MM.1S (cell line): ENCODE measurements around the gene SRC.

Experiments
- DNase-seq: peaks from one replicate; pipeline ENCODE4 v3.0.0-alpha.2; 2015
- H2AFZ ChIP-seq: fragments of 300-600 bp; sonication (generic); 2 replicates; pipeline ENCODE4 v1.6.0; 2016; ENCODE audit warnings: antibody characterized with exemption, low read length
- H3F3A ChIP-seq: fragments of 300-600 bp; sonication (generic); 2 replicates; pipeline ENCODE4 v1.6.1; 2016; ENCODE audit warnings: mild to moderate bottlenecking, antibody characterized with exemption, low read length, moderate library complexity, mixed read lengths; ENCODE audit not compliant: insufficient read depth
- H3K27ac ChIP-seq: fragments of 300-600 bp; sonication (generic); 2 replicates; pipeline ENCODE4 v1.5.1; 2016; ENCODE audit warnings: mild to moderate bottlenecking, low read length
- H3K27me3 ChIP-seq: fragments of 300-600 bp; sonication (generic); replicated peaks from 2 replicates; pipeline ENCODE4 v1.6.0; 2016; ENCODE audit warnings: low read length; ENCODE audit not compliant: insufficient read depth
- H3K36me3 ChIP-seq: fragments of 300-600 bp; sonication (generic); replicated peaks from 2 replicates; pipeline ENCODE4 v1.6.1; 2016; ENCODE audit warnings: mild to moderate bottlenecking, low read length, mixed read lengths; ENCODE audit not compliant: insufficient read depth
- H3K4me1 ChIP-seq: fragments of 300-600 bp; sonication (generic); 2 replicates; pipeline ENCODE4 v1.6.1; 2016; ENCODE audit warnings: low read length, mixed read lengths
- H3K4me2 ChIP-seq: fragments of 300-600 bp; sonication (generic); 2 replicates; pipeline ENCODE4 v1.6.0; 2016; ENCODE audit warnings: low read depth, low read length
- H3K4me3 ChIP-seq: fragments of 300-600 bp; sonication (generic); 2 replicates; pipeline ENCODE4 v1.5.1; 2016; ENCODE audit warnings: low read length, mixed read lengths
- H3K79me2 ChIP-seq: fragments of 300-600 bp; sonication (generic); 2 replicates; pipeline ENCODE4 v1.6.1; 2016; ENCODE audit warnings: mixed run types, low read length, mixed read lengths
- H3K9ac ChIP-seq: fragments of 300-600 bp; sonication (generic); 2 replicates; pipeline ENCODE4 v1.6.1; 2016; ENCODE audit warnings: low read length, mixed read lengths
- H3K9me2 ChIP-seq: fragments of 300-600 bp; sonication (generic); replicated peaks from 2 replicates; pipeline ENCODE4 v1.6.1; 2016; ENCODE audit warnings: mild to moderate bottlenecking, low read length, mixed read lengths; ENCODE audit not compliant: insufficient read depth
- H3K9me3 ChIP-seq: fragments of 300-600 bp; sonication (generic); replicated peaks from 2 replicates; pipeline ENCODE4 v1.6.1; 2016; ENCODE audit warnings: mild to moderate bottlenecking, low read length, mixed read lengths; ENCODE audit not compliant: insufficient read depth
- H4K20me1 ChIP-seq: fragments of 300-600 bp; sonication (generic); 2 replicates; pipeline ENCODE4 v1.6.1; 2016; ENCODE audit warnings: mild to moderate bottlenecking, low read length, moderate library complexity, mixed read lengths; ENCODE audit not compliant: insufficient read depth
- CTCF ChIP-seq: fragments of 300-600 bp; sonication (generic); IDR thresholded peaks from 2 replicates; pipeline ENCODE4 v1.5.1; 2016; ENCODE audit warnings: antibody characterized with exemption, low read length, mixed read lengths
- EZH2 ChIP-seq: fragments of 300-600 bp; sonication (generic); optimal IDR thresholded peaks from 2 replicates; pipeline ENCODE3; 2017; ENCODE audit warnings: low read depth, mild to moderate bottlenecking, antibody characterized with exemption, low read length, mixed read lengths
- EZH2phosphoT487 ChIP-seq: fragments of 300-600 bp; sonication (generic); IDR thresholded peaks from 2 replicates; pipeline ENCODE4 v1.6.1; 2018; ENCODE audit warnings: antibody characterized with exemption, low read length

The SRC gene

GRCh38 chr20:37426978-37427377, 81.0 kb downstream of the SRC start:
- H3K4me3 ChIP-seq, result no peak overlapping the region
- H3K9ac ChIP-seq, result no peak overlapping the region
- H3K4me1 ChIP-seq, result no peaks in the 10 kb centered on the region
- H3K9me2 ChIP-seq, result no peaks in the 10 kb centered on the region
- H3K79me2 ChIP-seq, result no peaks in the 10 kb centered on the region
- H3K27me3 ChIP-seq, result peaks cover 75% of the 10 kb centered on the region
- no peak overlapping the region for H2AFZ ChIP-seq
- TF ChIP-seq CTCF, result no peak
- no peak for TF ChIP-seq EZH2
- no peak for TF ChIP-seq EZH2phosphoT487
- no peaks in the 10 kb centered on the region for H3K36me3 ChIP-seq
- no peaks in the 10 kb centered on the region for H3F3A ChIP-seq
- no peak overlapping the region for H3K27ac ChIP-seq
- no peak overlapping the region for H3K4me2 ChIP-seq
- H3K9me3 ChIP-seq, result no peaks in the 10 kb centered on the region
- DNase-seq, result no peak
- no peaks in the 10 kb centered on the region for H4K20me1 ChIP-seq

- Histone ChIP-seq H3K4me2 (no peak overlapping the region), H3K4me1 (no peaks in the 10 kb centered on the region), H3K36me3 (no peaks in the 10 kb centered on the region), H3K9me2 (no peaks in the 10 kb centered on the region), H2AFZ (no peak overlapping the region), H3K79me2 (no peaks in the 10 kb centered on the region), H3K9me3 (no peaks in the 10 kb centered on the region), H3K4me3 (no peak overlapping the region), H3K27ac (no peak overlapping the region), H4K20me1 (no peaks in the 10 kb centered on the region), H3K27me3 (peaks cover 50% of the 10 kb centered on the region), H3K9ac (no peak overlapping the region), H3F3A (no peaks in the 10 kb centered on the region)
- no peak for TF ChIP-seq EZH2phosphoT487
- no peak for TF ChIP-seq CTCF
- TF ChIP-seq EZH2, result no peak
- no peak for DNase-seq
These were observed 84.1 kb downstream of the SRC start for GRCh38 chr20:37430044-37430443.

- Histone ChIP-seq H4K20me1 (no peaks in the 10 kb centered on the region), H3K9me3 (no peaks in the 10 kb centered on the region), H3K9me2 (no peaks in the 10 kb centered on the region), H3F3A (no peaks in the 10 kb centered on the region), H3K36me3 (no peaks in the 10 kb centered on the region), H3K9ac (no peak overlapping the region), H3K4me3 (no peak overlapping the region), H3K4me2 (no peak overlapping the region), H3K27ac (no peak overlapping the region), H3K27me3 (peaks cover 41% of the 10 kb centered on the region), H3K4me1 (no peaks in the 10 kb centered on the region), H3K79me2 (no peaks in the 10 kb centered on the region), H2AFZ (no peak overlapping the region)
- TF ChIP-seq EZH2 (no peak), EZH2phosphoT487 (no peak)
- no peak for DNase-seq
These were observed 85.0 kb downstream of the SRC start for GRCh38 chr20:37430778-37431460.

- H3K9me3 ChIP-seq, result no peaks in the 10 kb centered on the region
- no peaks in the 10 kb centered on the region for H3K36me3 ChIP-seq
- DNase-seq, result no peak
- no peak overlapping the region for H2AFZ ChIP-seq
- H3K9me2 ChIP-seq, result no peaks in the 10 kb centered on the region
- no peaks in the 10 kb centered on the region for H3K4me1 ChIP-seq
- H4K20me1 ChIP-seq, result no peaks in the 10 kb centered on the region
- no peaks in the 10 kb centered on the region for H3K79me2 ChIP-seq
- H3K4me3 ChIP-seq, result no peak overlapping the region
- no peak overlapping the region for H3K27ac ChIP-seq
- H3K9ac ChIP-seq, result no peak overlapping the region
- H3K27me3 ChIP-seq, result peaks cover 33% of the 10 kb centered on the region
- no peak for TF ChIP-seq CTCF
- no peak for TF ChIP-seq EZH2phosphoT487
- TF ChIP-seq EZH2, result no peak
- no peaks in the 10 kb centered on the region for H3F3A ChIP-seq
- no peak overlapping the region for H3K4me2 ChIP-seq
These were observed 85.8 kb downstream of the SRC start for GRCh38 chr20:37431786-37432185.
